OCI-LY7 (cell line): ENCODE data around the gene FCGR3B.
"Not testable (repeated sequence)": the region's sequence is repeated elsewhere in the genome, so short reads cannot be mapped to it uniquely, and the experiment has no call there.

Source experiments
- CTCF ChIP-seq: fragments of 200-600 bp; sonication (generic); conservative IDR thresholded peaks from 2 replicates; pipeline ENCODE4 v1.5.1; 2014; ENCODE audit warnings: mild to moderate bottlenecking, antibody characterized with exemption, low read length, moderate library complexity, mixed read lengths
- EZH2phosphoT487 ChIP-seq: fragments of 200-600 bp; sonication (generic); IDR thresholded peaks from 2 replicates; pipeline ENCODE4 v1.6.1; 2018; ENCODE audit warnings: low read depth, borderline replicate concordance, mild to moderate bottlenecking, mixed run types, antibody characterized with exemption, low read length, moderate library complexity, mixed read lengths

- peak; percentile 42 for TF ChIP-seq CTCF
- TF ChIP-seq EZH2phosphoT487: not testable (repeated sequence)
These were observed 11.7 kb upstream of the FCGR3B start for GRCh38 chr1:161642697-161643096.
